SK-N-SH treated with all-trans-retinoic acid at 6 μM for 48 hours (cell line): ENCODE measurements around the gene RXRA.
"Not testable (repeated sequence)": the region's sequence is repeated elsewhere in the genome, so short reads cannot be mapped to it uniquely, and the experiment has no call there.

ENCODE experiments used
- ATAC-seq: fragments of 200-7000 bp; cut with Tn5 transposase; 3 replicates; pipeline ENCODE4 v1.9.1; 2020; ENCODE audit warnings: mild to moderate bottlenecking, moderate library complexity
- ARNTL ChIP-seq: fragments of 450-650 bp; formaldehyde crosslinking; IDR thresholded peaks from 2 replicates; pipeline ENCODE4 v1.5.0; 2020; ENCODE audit warnings: low read depth, mild to moderate bottlenecking, moderate library complexity, borderline replicate concordance
- BACH2 ChIP-seq: fragments of 250-450 bp; sonication (Bioruptor Pico); IDR thresholded peaks from 2 replicates; pipeline ENCODE4 v1.9.0; 2021; ENCODE audit warnings: mild to moderate bottlenecking, borderline replicate concordance
- CREB5 ChIP-seq: fragments of 250-450 bp; sonication (Bioruptor Pico); IDR thresholded peaks from 2 replicates; pipeline ENCODE4 v1.5.1; 2020; ENCODE audit warnings: low read depth, mild to moderate bottlenecking, moderate library complexity
- CSRNP3 ChIP-seq: fragments of 250-450 bp; sonication (Bioruptor Pico); IDR thresholded peaks from 2 replicates; pipeline ENCODE4 v1.5.1; 2021; ENCODE audit warnings: mild to moderate bottlenecking, moderate library complexity
- ESRRG ChIP-seq: fragments of 250-450 bp; sonication (Bioruptor Pico); IDR thresholded peaks from 2 replicates; pipeline ENCODE4 v1.6.1; 2021; ENCODE audit warnings: mild to moderate bottlenecking
- GLIS3 ChIP-seq: fragments of 250-450 bp; sonication (Bioruptor Pico); IDR thresholded peaks from 2 replicates; pipeline ENCODE4 v1.5.0; 2020; ENCODE audit warnings: mild to moderate bottlenecking, moderate library complexity
- ISL1 ChIP-seq: fragments of 250-450 bp; sonication (Bioruptor Pico); IDR thresholded peaks from 2 replicates; pipeline ENCODE4 v2.1.2; 2022; ENCODE audit warnings: mild to moderate bottlenecking, moderate library complexity
- PATZ1 ChIP-seq: fragments of 250-450 bp; sonication (Bioruptor Pico); IDR thresholded peaks from 2 replicates; pipeline ENCODE4 v1.8.0; 2020; ENCODE audit warnings: mild to moderate bottlenecking, moderate library complexity, borderline replicate concordance
- RARB ChIP-seq: fragments of 250-450 bp; sonication (Bioruptor Pico); IDR thresholded peaks from 2 replicates; pipeline ENCODE4 v1.8.0; 2021; ENCODE audit warnings: mild to moderate bottlenecking, moderate library complexity
- TOX ChIP-seq: fragments of 250-450 bp; sonication (Bioruptor Pico); IDR thresholded peaks from 2 replicates; pipeline ENCODE4 v1.8.0; 2021; ENCODE audit warnings: mild to moderate bottlenecking, moderate library complexity, borderline replicate concordance
- TSHZ2 ChIP-seq: fragments of 250-450 bp; sonication (Bioruptor Pico); IDR thresholded peaks from 2 replicates; pipeline ENCODE4 v1.5.0; 2020; ENCODE audit warnings: mild to moderate bottlenecking, moderate library complexity
- ZC3H10 ChIP-seq: fragments of 250-450 bp; sonication (Bioruptor Pico); IDR thresholded peaks from 2 replicates; pipeline ENCODE4 v1.5.1; 2021; ENCODE audit warnings: mild to moderate bottlenecking, moderate library complexity
- ZFP3 ChIP-seq: fragments of 250-450 bp; sonication (Bioruptor Pico); IDR thresholded peaks from 2 replicates; pipeline ENCODE4 v1.5.0; 2020; ENCODE audit warnings: mild to moderate bottlenecking, moderate library complexity
- ZFP30 ChIP-seq: fragments of 450-650 bp; formaldehyde crosslinking; IDR thresholded peaks from 2 replicates; pipeline ENCODE4 v1.5.0; 2022; ENCODE audit warnings: mild to moderate bottlenecking, moderate library complexity
- ZNF70 ChIP-seq: fragments of 450-650 bp; formaldehyde crosslinking; IDR thresholded peaks from 2 replicates; pipeline ENCODE4 v1.5.0; 2020; ENCODE audit warnings: mild to moderate bottlenecking, moderate library complexity
- ZNF8 ChIP-seq: fragments of 450-650 bp; formaldehyde crosslinking; IDR thresholded peaks from 2 replicates; pipeline ENCODE4 v1.5.0; 2020; ENCODE audit warnings: mild to moderate bottlenecking, moderate library complexity

Gene RXRA

DNA sequence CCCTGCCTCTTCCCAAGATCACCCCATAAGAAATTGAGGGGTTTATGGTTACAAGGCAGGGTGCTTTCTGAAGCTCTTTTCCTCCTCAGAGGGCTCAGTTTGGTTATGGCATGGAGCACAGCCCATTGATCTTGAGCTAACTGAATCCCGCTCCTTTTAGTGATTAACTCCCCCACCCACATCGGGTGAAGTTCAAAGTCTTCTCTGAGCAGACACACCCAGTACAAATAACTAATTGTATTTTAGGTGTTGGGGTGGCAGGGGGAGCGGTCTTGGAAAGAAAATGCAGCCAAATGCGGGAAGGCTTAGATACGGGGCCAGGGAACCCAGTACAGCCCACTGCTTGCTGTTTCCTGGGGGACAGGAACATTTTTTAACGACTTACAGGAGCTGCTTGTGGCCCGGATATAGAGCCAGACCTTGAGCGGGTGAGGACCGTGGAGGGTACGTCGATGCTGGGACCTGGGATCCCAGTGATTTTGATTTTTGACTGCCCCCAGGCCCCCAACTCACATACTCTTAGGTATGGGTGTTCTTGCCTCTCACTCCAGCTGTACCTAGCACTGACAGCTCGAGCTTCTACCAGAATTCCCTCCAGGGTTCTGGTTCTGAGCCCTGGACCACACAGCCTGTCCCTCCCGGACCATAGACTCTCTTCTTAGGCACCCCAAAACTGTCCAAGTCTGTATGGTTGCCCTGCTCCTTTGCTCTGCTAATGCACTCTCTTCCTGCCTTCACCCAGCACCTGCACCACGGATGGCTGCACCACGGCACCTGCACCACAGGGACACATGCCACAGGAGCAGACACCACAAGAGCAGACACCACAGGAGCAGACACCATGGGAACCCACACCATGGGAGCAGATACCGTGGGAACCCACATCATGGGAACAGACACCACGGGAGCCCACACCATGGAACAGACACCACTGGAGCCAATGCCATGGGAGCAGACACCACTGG is 18.3 kb upstream of the RXRA start (continued):
- no peak for TF ChIP-seq ZNF8 (CRISPR knock-in tag)
- no peak for TF ChIP-seq CREB5
- no peak for TF ChIP-seq ESRRG
- TF ChIP-seq RARB (CRISPR knock-in tag) = no peak

- not testable (repeated sequence) for ATAC-seq
Observed at GRCh38 chr9:134308639-134309220, 17.5 kb upstream of the RXRA start.

GRCh38 chr9:134313470-134313869 is 12.8 kb upstream of the RXRA start:
- TF ChIP-seq ZNF8 (CRISPR knock-in tag) (no peak), TSHZ2 (CRISPR knock-in tag) (no peak), PATZ1 (no peak), ARNTL (CRISPR knock-in tag) (no peak)
- no peak for ATAC-seq

- TF ChIP-seq ZC3H10 (CRISPR knock-in tag) = no peak
- no peak for TF ChIP-seq ZNF8 (CRISPR knock-in tag)
- TF ChIP-seq GLIS3 (CRISPR knock-in tag) = no peak
- TF ChIP-seq BACH2 = no peak
- no peak for TF ChIP-seq ZFP3
- TF ChIP-seq ZFP30 (CRISPR knock-in tag) = no peak
- ATAC-seq = no peak
Observed at GRCh38 chr9:134314039-134314949, 12.0 kb upstream of the RXRA start.

GRCh38 chr9:134314950-134315715 is 11.1 kb upstream of the RXRA start:
- ATAC-seq = no peak
- TF ChIP-seq ZFP30 (CRISPR knock-in tag) = no peak
- TF ChIP-seq TOX (CRISPR knock-in tag) = no peak
- TF ChIP-seq ZNF70 = no peak
- no peak for TF ChIP-seq ISL1 (CRISPR knock-in tag)
- no peak for TF ChIP-seq CSRNP3 (CRISPR knock-in tag)
- TF ChIP-seq GLIS3 (CRISPR knock-in tag) = no peak
- no peak for TF ChIP-seq ESRRG
- no peak for TF ChIP-seq PATZ1
